Measurements from ENCODE around the gene PRRX2. TPM values are rescaled to one million over a fixed set of nuclear protein-coding genes. Genes with fewer than 3 reads are reported as not detected.
"Not testable (repeated sequence)": the region's sequence is repeated elsewhere in the genome, so short reads cannot be mapped to it uniquely, and the experiment has no call there.

The PRRX2 gene
- total and polyA plus RNA-seq, 4 donors: 0.03 to 0.08 TPM; not detected in 2

GRCh38 chr9:129633848-129634247 lies 31.6 kb upstream of the PRRX2 start:
- Histone ChIP-seq H3K27ac (ENCODE audit: low read depth in 1 of 2, low read length in 2 of 2) (no peak overlapping the region), H3K9ac (ENCODE audit: low read depth in 1 of 2, low read length in 2 of 2) (no peak overlapping the region), H3K9me3 (ENCODE audit: control insufficient read depth in 4 of 4, low read length in 3 of 4) (no peaks in the 10 kb centered on the region), H3K36me3 (ENCODE audit: control insufficient read depth in 4 of 4, insufficient read depth in 3 of 4, low read depth in 1 of 4, low read length in 3 of 4) (peaks cover 4 to 60% (median 34%) of the 10 kb centered on the region in 4 donors), H3K27me3 (ENCODE audit: control insufficient read depth in 4 of 4, insufficient read depth in 4 of 4, low read length in 3 of 4) (no peaks in the 10 kb centered on the region), H3K4me3 (ENCODE audit: low read depth in 1 of 3, low read length in 3 of 3) (no peak overlapping the region), H3K4me1 (ENCODE audit: control insufficient read depth in 4 of 4, insufficient read depth in 4 of 4, low read length in 3 of 4) (peaks cover 0 to 22% (median 9%) of the 10 kb centered on the region in 4 donors)
- WGBS: 86% methylated on average over 13 of the region's 13 CpGs
- no peak for DNase-seq (ENCODE audit: low spot score)
- TF ChIP-seq YY1 (IDR thresholded peaks at IDR 0.05) (no peak), ATF3 (IDR thresholded peaks at IDR 0.05) (no peak)

- Histone ChIP-seq H3K4me1 (ENCODE audit: control insufficient read depth in 4 of 4, insufficient read depth in 4 of 4, low read length in 3 of 4) (peaks cover 3 to 25% (median 13%) of the 10 kb centered on the region in 4 donors), H3K27me3 (ENCODE audit: control insufficient read depth in 4 of 4, insufficient read depth in 4 of 4, low read length in 3 of 4) (no peaks in the 10 kb centered on the region), H3K36me3 (ENCODE audit: control insufficient read depth in 4 of 4, insufficient read depth in 3 of 4, low read depth in 1 of 4, low read length in 3 of 4) (peaks cover 4 to 65% (median 34%) of the 10 kb centered on the region in 4 donors), H3K9ac (ENCODE audit: low read depth in 1 of 2, low read length in 2 of 2) (no peak overlapping the region), H3K4me3 (ENCODE audit: low read depth in 1 of 3, low read length in 3 of 3) (no peak overlapping the region), H3K27ac (ENCODE audit: low read depth in 1 of 2, low read length in 2 of 2) (no peak overlapping the region), H3K9me3 (ENCODE audit: control insufficient read depth in 4 of 4, low read length in 3 of 4) (no peaks in the 10 kb centered on the region)
- no peak for DNase-seq (ENCODE audit: low spot score)
- WGBS: 94% methylated on average over 34 of the region's 34 CpGs
- TF ChIP-seq YY1 (IDR thresholded peaks at IDR 0.05): no peak
- no peak for TF ChIP-seq HNF4G (IDR thresholded peaks at IDR 0.05)
- no peak for TF ChIP-seq CTCF (IDR thresholded peaks at IDR 0.05; ENCODE audit: low read depth, low read length, missing input control)
- no peak for TF ChIP-seq RXRA (IDR thresholded peaks at IDR 0.05)
- TF ChIP-seq EGR1 (IDR thresholded peaks at IDR 0.05; ENCODE audit: low read depth in 2 of 2): no peak
- TF ChIP-seq FOXA2 (IDR thresholded peaks at IDR 0.05): no peak
Observed at GRCh38 chr9:129635099-129636065, 30.1 kb upstream of the PRRX2 start.

GRCh38 chr9:129636343-129636742 lies 29.1 kb upstream of the PRRX2 start:
- H3K27me3 ChIP-seq (ENCODE audit: control insufficient read depth in 4 of 4, insufficient read depth in 4 of 4, low read length in 3 of 4); H3K4me3 ChIP-seq (ENCODE audit: low read depth in 1 of 3, low read length in 3 of 3); H3K27ac ChIP-seq (ENCODE audit: low read depth in 1 of 2, low read length in 2 of 2); H3K9ac ChIP-seq (ENCODE audit: low read depth in 1 of 2, low read length in 2 of 2); DNase-seq (ENCODE audit: low spot score); H3K9me3 ChIP-seq (ENCODE audit: control insufficient read depth in 4 of 4, low read length in 3 of 4): not testable (repeated sequence)
- peaks cover 4 to 65% (median 34%) of the 10 kb centered on the region in 4 donors for H3K36me3 ChIP-seq (ENCODE audit: control insufficient read depth in 4 of 4, insufficient read depth in 3 of 4, low read depth in 1 of 4, low read length in 3 of 4)
- WGBS: 92% methylated on average over 10 of the region's 10 CpGs
- H3K4me1 ChIP-seq (ENCODE audit: control insufficient read depth in 4 of 4, insufficient read depth in 4 of 4, low read length in 3 of 4): peaks cover 4 to 30% (median 20%) of the 10 kb centered on the region in 4 donors

GRCh38 chr9:129637102-129637501 lies 28.3 kb upstream of the PRRX2 start:
- Histone ChIP-seq H3K9me3 (ENCODE audit: control insufficient read depth in 4 of 4, low read length in 3 of 4) (no peaks in the 10 kb centered on the region), H3K27me3 (ENCODE audit: control insufficient read depth in 4 of 4, insufficient read depth in 4 of 4, low read length in 3 of 4) (no peaks in the 10 kb centered on the region), H3K27ac (ENCODE audit: low read depth in 1 of 2, low read length in 2 of 2) (no peak overlapping the region), H3K9ac (ENCODE audit: low read depth in 1 of 2, low read length in 2 of 2) (no peak overlapping the region), H3K4me3 (ENCODE audit: low read depth in 1 of 3, low read length in 3 of 3) (no peak overlapping the region), H3K4me1 (ENCODE audit: control insufficient read depth in 4 of 4, insufficient read depth in 4 of 4, low read length in 3 of 4) (peaks cover 4 to 27% (median 20%) of the 10 kb centered on the region in 4 donors), H3K36me3 (ENCODE audit: control insufficient read depth in 4 of 4, insufficient read depth in 3 of 4, low read depth in 1 of 4, low read length in 3 of 4) (peaks cover 4 to 63% (median 34%) of the 10 kb centered on the region in 4 donors)
- TF ChIP-seq FOXA2 (IDR thresholded peaks at IDR 0.05): no peak
- no peak for TF ChIP-seq HNF4A (conservative IDR thresholded peaks at IDR 0.05)
- DNase-seq (ENCODE audit: low spot score): no peak
- 69% methylated on average over 9 of the region's 9 CpGs for WGBS

Data from liver (tissue), 9 donors.